Neutrophil (primary cell): ENCODE data around the gene TRIM2.

Experiments
- H3K27ac ChIP-seq: fragments of 200-600 bp; sonication (generic); 2 replicates; pipeline ENCODE4 v1.5.1; 2016; ENCODE audit warnings: mild to moderate bottlenecking, moderate library complexity
- H3K27me3 ChIP-seq: fragments of 200-600 bp; sonication (generic); 2 replicates; pipeline ENCODE4 v1.6.0; 2016; ENCODE audit warnings: mild to moderate bottlenecking
- H3K36me3 ChIP-seq: fragments of 200-600 bp; sonication (generic); 2 replicates; pipeline ENCODE4 v1.5.1; 2017
- H3K4me1 ChIP-seq, 2 experiments: fragments of 200-600 bp in 1 of 2; sonication (generic) in 1 of 2; 1 replicate in 1 of 2; 2 replicates in 1 of 2; pipeline versions ENCODE4 v1.5.1 to v1.6.1; 2013 to 2016; ENCODE audit warnings: low read depth in 1 of 2, low read length in 1 of 2, mild to moderate bottlenecking in 1 of 2, moderate library complexity in 1 of 2; ENCODE audit not compliant: control insufficient read depth in 1 of 2, insufficient read depth in 1 of 2
- H3K4me3 ChIP-seq, 2 experiments: fragments of 200-600 bp in 1 of 2; sonication (generic) in 1 of 2; 1 replicate in 1 of 2; 2 replicates in 1 of 2; pipeline ENCODE4 v1.5.1; 2013 to 2016; ENCODE audit warnings: low read depth in 1 of 2, low read length in 1 of 2, mild to moderate bottlenecking in 1 of 2, moderate library complexity in 1 of 2
- H3K9me3 ChIP-seq: fragments of 200-600 bp; sonication (generic); 2 replicates; pipeline ENCODE4 v1.5.1; 2016
- TF ChIP-seq, protein P1 (sequence below): fragments of 200-600 bp; sonication (generic); IDR thresholded peaks from 2 replicates; pipeline ENCODE4 v1.5.1; 2016; ENCODE audit warnings: antibody characterized with exemption

Gene TRIM2

DNA sequence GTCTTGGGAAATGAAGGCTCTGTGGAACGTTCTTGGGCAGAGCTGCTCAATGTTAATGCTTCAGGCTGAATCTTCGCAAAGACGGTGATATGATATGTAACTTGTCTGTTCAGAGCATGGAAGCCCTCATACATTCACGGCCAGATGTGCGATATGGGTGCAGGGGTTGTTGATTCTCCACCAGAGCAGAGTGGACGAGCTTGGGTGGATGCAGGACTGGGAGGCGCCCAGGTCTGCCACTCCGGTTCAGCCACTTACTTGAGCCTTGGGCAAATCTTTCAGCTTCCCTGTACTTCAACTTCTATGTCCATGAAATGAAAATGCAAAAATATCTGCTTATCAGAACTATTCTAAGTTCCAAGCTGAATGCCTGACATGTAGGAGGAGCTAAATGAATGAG is 92.9 kb downstream of the TRIM2 start:
- H3K36me3 ChIP-seq, result no peaks in the 10 kb centered on the region
- no peaks in the 10 kb centered on the region for H3K9me3 ChIP-seq
- H3K4me3 ChIP-seq, result no peak overlapping the region
- TF ChIP-seq, protein P1, sequence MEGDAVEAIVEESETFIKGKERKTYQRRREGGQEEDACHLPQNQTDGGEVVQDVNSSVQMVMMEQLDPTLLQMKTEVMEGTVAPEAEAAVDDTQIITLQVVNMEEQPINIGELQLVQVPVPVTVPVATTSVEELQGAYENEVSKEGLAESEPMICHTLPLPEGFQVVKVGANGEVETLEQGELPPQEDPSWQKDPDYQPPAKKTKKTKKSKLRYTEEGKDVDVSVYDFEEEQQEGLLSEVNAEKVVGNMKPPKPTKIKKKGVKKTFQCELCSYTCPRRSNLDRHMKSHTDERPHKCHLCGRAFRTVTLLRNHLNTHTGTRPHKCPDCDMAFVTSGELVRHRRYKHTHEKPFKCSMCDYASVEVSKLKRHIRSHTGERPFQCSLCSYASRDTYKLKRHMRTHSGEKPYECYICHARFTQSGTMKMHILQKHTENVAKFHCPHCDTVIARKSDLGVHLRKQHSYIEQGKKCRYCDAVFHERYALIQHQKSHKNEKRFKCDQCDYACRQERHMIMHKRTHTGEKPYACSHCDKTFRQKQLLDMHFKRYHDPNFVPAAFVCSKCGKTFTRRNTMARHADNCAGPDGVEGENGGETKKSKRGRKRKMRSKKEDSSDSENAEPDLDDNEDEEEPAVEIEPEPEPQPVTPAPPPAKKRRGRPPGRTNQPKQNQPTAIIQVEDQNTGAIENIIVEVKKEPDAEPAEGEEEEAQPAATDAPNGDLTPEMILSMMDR, result no peak
- H3K4me1 ChIP-seq, result no peaks in the 10 kb centered on the region
- no peak overlapping the region for H3K27ac ChIP-seq
- H3K27me3 ChIP-seq, result no peaks in the 10 kb centered on the region

DNA sequence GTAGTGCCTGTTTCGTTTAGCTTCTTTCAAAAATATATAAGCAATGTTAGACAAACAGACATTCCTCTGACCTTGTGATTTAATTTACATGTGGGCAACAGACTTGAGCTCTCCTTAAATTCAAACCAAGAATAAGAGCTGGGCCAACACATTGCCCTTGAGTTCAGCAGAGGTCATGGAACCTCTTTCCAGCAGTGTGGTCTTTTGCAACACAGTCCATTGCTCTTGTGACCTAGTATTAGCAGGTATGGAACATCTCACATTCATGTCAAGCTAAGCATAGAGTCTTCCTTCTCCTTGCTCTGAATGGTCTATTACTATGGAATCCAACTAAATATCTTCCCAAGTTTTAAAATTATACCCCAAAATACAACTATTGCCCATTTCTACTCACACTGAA is 106.5 kb downstream of the TRIM2 start:
- Histone ChIP-seq H3K9me3 (no peaks in the 10 kb centered on the region), H3K4me3 (no peak overlapping the region), H3K27ac (no peak overlapping the region), H3K36me3 (no peaks in the 10 kb centered on the region), H3K4me1 (no peaks in the 10 kb centered on the region), H3K27me3 (no peaks in the 10 kb centered on the region)
- TF ChIP-seq, protein P1, result no peak

DNA sequence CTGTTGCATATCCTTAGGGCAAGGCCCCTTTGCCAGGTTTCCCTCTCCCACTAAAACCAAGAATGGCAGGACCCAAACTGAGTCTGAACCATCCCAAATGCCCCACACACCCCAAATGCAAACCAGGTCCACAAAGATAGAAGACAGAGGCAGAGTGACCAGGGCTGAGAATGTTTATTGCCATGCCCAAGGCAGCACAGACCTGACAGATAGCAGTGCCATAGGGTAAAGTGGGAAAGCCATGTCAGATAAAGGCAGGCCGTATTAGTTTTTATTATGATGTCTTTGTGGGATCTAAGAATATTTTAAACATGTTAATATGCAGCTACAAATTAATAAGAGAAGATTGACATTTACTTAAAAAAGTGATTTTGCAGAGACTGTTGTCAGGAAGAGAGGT is 110.7 kb downstream of the TRIM2 start:
- Histone ChIP-seq H3K4me1 (no peaks in the 10 kb centered on the region), H3K27ac (no peak overlapping the region), H3K9me3 (no peaks in the 10 kb centered on the region), H3K4me3 (no peak overlapping the region), H3K36me3 (no peaks in the 10 kb centered on the region), H3K27me3 (no peaks in the 10 kb centered on the region)
- TF ChIP-seq, protein P1, result no peak

DNA sequence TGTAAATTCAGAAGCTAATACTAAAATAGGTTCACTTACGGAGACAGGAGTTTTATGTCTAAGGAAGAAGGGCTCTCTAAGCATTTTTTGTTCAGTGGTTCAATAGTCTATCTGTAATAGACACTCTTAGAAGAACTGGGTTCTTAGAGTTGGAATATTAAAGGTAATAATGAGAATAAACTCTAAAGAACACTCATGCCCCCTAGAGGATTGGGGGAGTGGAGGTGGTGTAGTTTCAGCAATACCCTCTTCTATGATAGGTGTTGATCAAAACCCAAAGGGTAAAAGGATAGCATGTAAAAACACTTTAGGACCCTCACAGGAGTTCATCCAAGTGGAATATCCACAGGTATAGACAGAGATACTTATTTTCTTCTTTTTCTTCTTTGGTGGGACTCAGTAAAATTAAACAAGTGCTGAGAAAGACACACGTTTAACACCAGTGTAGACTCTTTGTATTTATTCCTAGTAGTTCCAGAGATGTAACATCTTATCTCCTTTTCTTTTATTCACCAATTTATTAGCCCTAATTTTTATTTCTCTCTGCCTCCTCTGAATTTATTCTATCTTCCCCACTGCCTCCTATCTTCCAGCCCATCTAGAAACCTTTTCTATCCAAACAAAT is 114.6 kb downstream of the TRIM2 start:
- Histone ChIP-seq H3K4me1 (no peaks in the 10 kb centered on the region), H3K27ac (no peak overlapping the region), H3K9me3 (no peaks in the 10 kb centered on the region), H3K36me3 (no peaks in the 10 kb centered on the region), H3K4me3 (no peak overlapping the region), H3K27me3 (peaks cover 6% of the 10 kb centered on the region)
- TF ChIP-seq, protein P1, result no peak

DNA sequence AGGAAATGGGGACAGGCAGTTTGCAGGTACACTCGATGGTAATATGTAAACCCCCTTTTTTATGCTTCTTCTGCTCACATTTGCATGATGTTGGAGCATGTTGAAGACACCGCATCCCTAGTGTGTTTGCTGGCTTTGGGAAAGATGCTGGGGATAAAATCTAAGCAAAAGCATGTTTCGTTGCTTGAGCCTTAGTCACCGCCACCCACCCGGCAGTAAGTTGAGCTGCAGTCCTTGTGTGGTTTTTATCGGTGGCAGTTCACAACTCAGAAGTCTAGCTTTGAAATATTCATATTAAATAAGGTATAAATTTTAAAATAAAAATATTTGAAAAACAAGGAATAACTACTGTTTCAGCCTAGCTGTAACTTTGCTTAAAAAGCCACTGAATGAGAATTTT is 118.5 kb downstream of the TRIM2 start:
- Histone ChIP-seq H3K4me1 (no peaks in the 10 kb centered on the region), H3K36me3 (no peaks in the 10 kb centered on the region), H3K9me3 (no peaks in the 10 kb centered on the region), H3K27me3 (peaks cover 6% of the 10 kb centered on the region), H3K4me3 (no peak overlapping the region), H3K27ac (no peak overlapping the region)
- TF ChIP-seq, protein P1, result no peak

DNA sequence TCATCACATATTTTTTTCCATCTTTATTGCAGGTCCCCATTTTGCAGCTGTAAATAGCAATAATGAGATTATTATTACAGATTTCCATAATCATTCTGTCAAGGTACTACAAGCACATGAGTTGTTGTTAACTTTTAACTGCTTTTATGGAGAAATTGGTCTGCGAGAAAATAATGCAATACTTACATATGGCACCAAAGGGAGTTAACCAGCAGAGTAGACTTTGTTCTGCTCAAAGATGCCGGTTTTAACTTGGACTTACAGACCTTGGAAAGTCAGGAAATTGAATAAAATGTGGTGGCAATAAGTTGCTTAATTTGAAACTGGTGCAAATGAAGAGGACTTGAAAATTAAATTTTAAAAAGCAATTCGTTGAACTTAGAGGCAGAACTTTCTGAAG is 119.8 kb downstream of the TRIM2 start:
- Histone ChIP-seq H3K27ac (no peak overlapping the region), H3K27me3 (peaks cover 6% of the 10 kb centered on the region), H3K36me3 (no peaks in the 10 kb centered on the region), H3K4me3 (no peak overlapping the region), H3K9me3 (no peaks in the 10 kb centered on the region), H3K4me1 (no peaks in the 10 kb centered on the region)
- TF ChIP-seq, protein P1, result no peak
